ENCODE data around the gene TMEM53.

TMEM53 gene

GRCh38 chr1:44662683-44663030 lies 11.6 kb downstream of the TMEM53 start:
- no peaks in the 10 kb centered on the region for H3K36me3 ChIP-seq (ENCODE audit: control insufficient read depth in 2 of 2, insufficient read depth in 1 of 2, low read length in 2 of 2)
- no peak overlapping the region for H3K4me3 ChIP-seq (ENCODE audit: low read depth, low read length)
- POLR2A ChIA-PET: no interaction called here
- TF ChIP-seq ZSCAN18 (tag by site-specific recombination; IDR thresholded peaks at IDR 0.05) (no peak), PATZ1 (tag by site-specific recombination; IDR thresholded peaks at IDR 0.05) (no peak), ZNF449 (tag by site-specific recombination; IDR thresholded peaks at IDR 0.05) (no peak), ZNF571 (tag by site-specific recombination; IDR thresholded peaks at IDR 0.05) (no peak), ZNF18 (tag by site-specific recombination; IDR thresholded peaks at IDR 0.05) (no peak), ZBTB1 (tag by site-specific recombination; IDR thresholded peaks at IDR 0.05) (no peak), KLF17 (tag by site-specific recombination; IDR thresholded peaks at IDR 0.05) (no peak), ZNF549 (tag by site-specific recombination; IDR thresholded peaks at IDR 0.05) (no peak), ZNF600 (tag by site-specific recombination; IDR thresholded peaks at IDR 0.05) (no peak), ZIC2 (tag by site-specific recombination; IDR thresholded peaks at IDR 0.05) (no peak), OSR2 (tag by site-specific recombination; IDR thresholded peaks at IDR 0.05) (no peak), PRDM2 (tag by site-specific recombination; IDR thresholded peaks at IDR 0.05; ENCODE audit: borderline replicate concordance) (no peak), ZNF155 (tag by site-specific recombination; IDR thresholded peaks at IDR 0.05) (no peak), ZBTB21 (tag by site-specific recombination; IDR thresholded peaks at IDR 0.05) (no peak), ZNF266 (tag by site-specific recombination; IDR thresholded peaks at IDR 0.05; ENCODE audit: low read depth) (no peak), ZNF513 (tag by site-specific recombination; IDR thresholded peaks at IDR 0.05) (no peak), ZNF510 (tag by site-specific recombination; IDR thresholded peaks at IDR 0.05; ENCODE audit: insufficient replicate concordance) (no peak)
- no peaks in the 10 kb centered on the region for H3K9me3 ChIP-seq (ENCODE audit: control insufficient read depth, insufficient read depth, low read depth, low read length)
- CTCF ChIA-PET: interaction anchor here (1.0 to 2.3 kb wide), 3 partner anchors 10 to 285 kb away, joined by 3 to 14 read pairs (median 3); no protein-coding TSS in a partner anchor
- H3K27ac ChIP-seq (ENCODE audit: extremely low read depth, low read depth, low read length): no peak overlapping the region
- no peaks in the 10 kb centered on the region for H3K4me1 ChIP-seq (ENCODE audit: control insufficient read depth, insufficient read depth, low read length)

Measured in HEK293 (cell line).